HepG2 (cell line): ENCODE data around the gene NOS1AP. TPM values are rescaled to one million over a fixed set of nuclear protein-coding genes. Genes with fewer than 3 reads are reported as not detected.

ENCODE experiments used
- ATAC-seq: fragments of 200-7000 bp; cut with Tn5 transposase; 3 replicates; pipeline ENCODE4 v1.9.1; 2020; ENCODE audit warnings: mild to moderate bottlenecking, moderate library complexity
- BruUV-seq: library from RNA; stranded (reverse); fragments of 400-500 nt; replicated peaks from 2 replicates; lab custom pipeline; 2021; lab: Mats Ljungman, UMichigan
- CTCF ChIA-PET: fragments of 300-600 bp; formaldehyde crosslinking; extraction: SDS; loops from one replicate; lab custom pipeline; 2021; ENCODE audit warnings: low total read pairs, inconsistent platforms, low intra/inter-chr PET ratio; lab: Yijun Ruan, JAX
- POLR2A ChIA-PET: fragments of 350-600 bp; sonication (Branson Sonifier 250); formaldehyde crosslinking; loops from one replicate; lab custom pipeline; 2020; ENCODE audit warnings: antibody characterized with exemption, inconsistent platforms; lab: Yijun Ruan, JAX
- DNase-seq: peaks from one replicate; pipeline ENCODE4 v3.0.0-alpha.2; 2015; ENCODE audit warnings: low spot score
- FAIRE-seq: peaks from 3 replicates; lab custom pipeline; 2011; peaks lifted over from hg19 to GRCh38; lab: Jason Lieb, UNC
- H2AFZ ChIP-seq: one replicate; pipeline ENCODE4 v1.6.1; 2011; ENCODE audit warnings: low read length, inconsistent platforms
- H3K27ac ChIP-seq: fragments of 300-600 bp; 3 replicates; pipeline ENCODE4 v1.8.0; 2011; ENCODE audit warnings: mixed run types, mild to moderate bottlenecking, mixed read lengths, low read length, inconsistent platforms; ENCODE audit not compliant: insufficient read depth; ENCODE audit errors: extremely low read length
- H3K27me3 ChIP-seq, 2 experiments: fragments of 200-600 bp in 1 of 2; 2 replicates in 1 of 2; 3 replicates in 1 of 2; pipeline versions ENCODE4 v1.6.0 to v1.8.0; 2011; ENCODE audit warnings: low read length in 2 of 2, mild to moderate bottlenecking in 2 of 2, moderate library complexity in 2 of 2, inconsistent platforms in 1 of 2; ENCODE audit not compliant: insufficient read depth in 2 of 2, control insufficient read depth in 1 of 2
- H3K36me3 ChIP-seq, 2 experiments: fragments of 200-600 bp in 1 of 2; replicated peaks in 1 of 2; 2 replicates in 1 of 2; 3 replicates in 1 of 2; pipeline versions ENCODE4 v1.5.1 to v1.8.0; 2011; ENCODE audit warnings: low read length in 2 of 2, inconsistent platforms in 1 of 2; ENCODE audit not compliant: insufficient read depth in 2 of 2, control insufficient read depth in 1 of 2
- H3K4me1 ChIP-seq: 2 replicates; pipeline ENCODE4 v1.5.1; 2012; ENCODE audit warnings: low read length, inconsistent platforms; ENCODE audit not compliant: insufficient read depth
- H3K4me2 ChIP-seq: 2 replicates; pipeline ENCODE4 v1.6.0; 2011; ENCODE audit warnings: low read depth, low read length, inconsistent platforms
- H3K4me3 ChIP-seq, 3 experiments: fragments of 200-600 bp in 1 of 3; sonication (generic), shearing (Covaris generic) in 1 of 3; replicated peaks in 1 of 3; 2 replicates each; pipeline ENCODE4 v1.5.1; 2011 to 2016; ENCODE audit warnings: low read length in 3 of 3, inconsistent platforms in 2 of 3, low read depth in 2 of 3, mild to moderate bottlenecking in 2 of 3, control low read depth in 1 of 3, mixed read lengths in 1 of 3; ENCODE audit not compliant: insufficient read depth in 1 of 3
- H3K79me2 ChIP-seq: one replicate; pipeline ENCODE4 v1.6.1; 2011; ENCODE audit warnings: low read length, inconsistent platforms; ENCODE audit not compliant: insufficient read depth
- H3K9ac ChIP-seq: 2 replicates; pipeline ENCODE4 v1.6.0; 2011; ENCODE audit warnings: mild to moderate bottlenecking, low read depth, low read length, inconsistent platforms; ENCODE audit not compliant: insufficient read depth
- H3K9me3 ChIP-seq: 2 replicates; pipeline ENCODE4 v1.5.1; 2012; ENCODE audit warnings: mild to moderate bottlenecking, low read length
- H4K20me1 ChIP-seq: 2 replicates; pipeline ENCODE4 v1.6.0; 2011; ENCODE audit warnings: inconsistent platforms, mild to moderate bottlenecking, low read length, moderate library complexity; ENCODE audit not compliant: insufficient read depth
- FOXP1 ChIP-seq, 2 experiments: fragments of 450-650 bp in 1 of 2; IDR thresholded peaks; 2 replicates each; pipeline ENCODE4 v1.6.1; 2017 to 2018; ENCODE audit warnings: antibody characterized with exemption in 1 of 2
- POLR2G ChIP-seq: fragments of 200-400 bp; formaldehyde crosslinking; IDR thresholded peaks from 2 replicates; pipeline ENCODE4 v1.6.1; 2018; ENCODE audit warnings: mild to moderate bottlenecking, low read depth, low read length, moderate library complexity
- STAG1 ChIP-seq: sonication (generic); formaldehyde crosslinking; IDR thresholded peaks from 2 replicates; pipeline ENCODE4 v1.4.0; 2020; ENCODE audit warnings: missing genetic modification reagents
- U2AF1 ChIP-seq: fragments of 200-400 bp; formaldehyde crosslinking; optimal IDR thresholded peaks from 2 replicates; pipeline ENCODE3; 2017; ENCODE audit warnings: mild to moderate bottlenecking, low read depth, low read length
- YY1 ChIP-seq: IDR thresholded peaks from 2 replicates; pipeline ENCODE4 v1.6.1; 2011; ENCODE audit warnings: low read length, low read depth, moderate library complexity, mild to moderate bottlenecking; ENCODE audit not compliant: insufficient read depth, insufficient replicate concordance
- ZKSCAN1 ChIP-seq: fragments of 150-350 bp; IDR thresholded peaks from 2 replicates; pipeline ENCODE4 v1.6.1; 2014; ENCODE audit warnings: low read length
- ZNF160 ChIP-seq: sonication (generic); formaldehyde crosslinking; IDR thresholded peaks from 2 replicates; pipeline ENCODE4 v1.8.0; 2022; ENCODE audit warnings: mild to moderate bottlenecking, inconsistent platforms, missing genetic modification reagents
- ZNF558 ChIP-seq: sonication (generic); formaldehyde crosslinking; IDR thresholded peaks from 2 replicates; pipeline ENCODE4 v1.9.0; 2022; ENCODE audit warnings: mild to moderate bottlenecking, missing genetic modification reagents, borderline replicate concordance
- ZNF761 ChIP-seq: sonication (generic); formaldehyde crosslinking; conservative IDR thresholded peaks from 2 replicates; pipeline ENCODE4 v1.4.0; 2020; ENCODE audit warnings: mild to moderate bottlenecking, missing genetic modification reagents
- WGBS: methylation state at CpG from one replicate; pipeline ENCODE4 v1.1.6; 2017; ENCODE audit warnings: low lambda C conversion rate; 5-methylcytosine and 5-hydroxymethylcytosine counted together
- in situ Hi-C: cut with HindIII; loops from 2 replicates; pipeline ENCODE4 v1.10.0; 2017; ENCODE audit warnings: low pct_unique_long_range_greater_than_20kb; ENCODE audit not compliant: extremely low pct_ligation_motif_present
- intact Hi-C: fragments of 100-400 bp; cut with micrococcal nuclease; formaldehyde crosslinking; loops from one replicate; pipeline ENCODE4 v1.10.0; 2022; ENCODE audit not compliant: unreplicated experiment
- polyA plus RNA-seq, 8 experiments: library from polyadenylated mRNA; depleted of rRNA in 3 of 8; stranded (reverse) in 7 of 8; unstranded in 1 of 8; fragments of >200 nt; fragmentation: Illumina TruSeq in 4 of 8; extraction: Trizol in 4 of 8; gene quantifications; 2 replicates each; pipeline versions ENCODE4 v1.2.1 to v1.2.3, GENCODE V29; 2011 to 2016; ENCODE audit warnings: low read depth in 4 of 8, missing spikeins in 1 of 8, mixed read lengths in 1 of 8; ENCODE audit not compliant: insufficient read depth in 1 of 8
- total RNA-seq, 5 experiments: library from RNA; depleted of rRNA; stranded (reverse); fragments of >200 nt; fragmentation: Illumina TruSeq; extraction: Trizol; gene quantifications; 2 replicates each; pipeline ENCODE4 v1.2.3, GENCODE V29; 2016; ENCODE audit warnings: low read depth in 1 of 5
- TF ChIP-seq, protein P1 (sequence below): sonication (generic); formaldehyde crosslinking; conservative IDR thresholded peaks from 2 replicates; pipeline ENCODE4 v1.5.0; 2020; ENCODE audit warnings: missing genetic modification reagents

NOS1AP gene
- total and polyA plus RNA-seq, 2 of the 13 experiments (the other 11 are each of a cell fraction or from before 2014, with no cell fraction given): 2.0 to 3.3 TPM

DNA sequence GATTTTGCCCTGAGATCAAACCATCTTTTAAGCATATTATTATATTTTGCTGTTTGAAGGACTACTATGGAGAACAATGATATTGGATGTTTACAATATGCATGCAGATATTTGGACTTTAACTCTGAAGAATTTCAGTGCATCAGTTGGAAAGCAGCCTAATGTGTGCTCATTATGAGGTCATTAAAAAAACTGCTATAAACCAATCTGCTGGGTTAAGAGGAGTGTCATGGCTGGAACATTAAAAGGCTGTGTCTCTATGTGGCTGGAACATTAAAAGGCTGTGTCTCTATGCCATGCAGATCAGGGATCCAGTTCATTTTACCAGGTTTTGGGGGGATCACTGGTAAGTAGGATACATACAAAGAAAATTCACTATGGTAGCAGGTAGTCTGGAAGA lies 229.5 kb downstream of the NOS1AP start (continued):
- TF ChIP-seq ZNF761 (CRISPR knock-in tag): no peak

DNA sequence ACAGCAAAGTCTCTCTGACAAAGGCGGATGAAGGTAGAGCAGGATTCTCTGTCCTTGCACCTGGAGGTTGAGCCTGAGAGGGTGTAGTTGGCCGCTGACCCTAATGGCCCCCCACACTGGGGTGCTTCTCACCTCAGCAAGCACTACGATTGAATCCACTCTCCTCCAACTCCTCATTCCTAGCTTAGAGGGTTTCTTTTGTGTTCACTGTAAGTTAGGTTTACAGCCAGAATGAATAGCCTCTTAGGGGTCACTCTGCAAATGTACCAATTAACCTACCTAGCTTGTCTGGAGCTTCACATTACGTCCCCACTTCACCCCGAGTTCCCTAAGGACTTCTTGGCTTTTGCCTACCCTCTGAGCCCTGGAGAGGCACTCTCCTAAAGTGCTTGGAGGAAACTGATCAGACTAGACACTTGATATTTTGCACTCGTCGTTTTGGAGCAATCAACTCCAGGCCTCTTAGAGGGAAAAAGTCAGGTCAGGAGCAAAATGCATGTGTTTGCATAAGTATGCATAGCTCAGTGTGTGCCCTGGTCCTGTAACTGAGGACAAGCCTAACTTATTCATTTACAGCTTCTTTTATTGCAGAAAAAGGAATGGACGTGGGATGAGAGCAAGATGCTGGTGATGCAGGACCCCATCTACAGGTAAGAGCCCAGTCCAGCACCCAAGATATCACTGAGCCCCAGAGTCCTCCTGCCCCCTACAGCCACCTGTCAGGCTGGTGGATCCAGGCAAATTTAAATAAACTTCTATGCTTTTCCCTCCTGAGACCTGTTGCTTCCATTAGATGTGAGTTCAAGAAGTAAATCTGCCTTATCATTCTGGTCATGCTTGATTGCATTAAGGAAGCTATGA lies 230.8 kb downstream of the NOS1AP start:
- WGBS: 98% methylated on average over 8 of the region's 8 CpGs
- ChIA-PET POLR2A (no interaction called here), CTCF (no interaction called here)
- intact Hi-C loops (no loop called here), in situ Hi-C loops (no loop called here)
- H3K4me3 ChIP-seq: no peak overlapping the region
- H3K36me3 ChIP-seq: peaks cover 2 to 10% of the 10 kb centered on the region in 2 experiments; a peak in 1 of 5 replicates
- no peaks in the 10 kb centered on the region for H3K27me3 ChIP-seq
- H3K27ac ChIP-seq: no peak overlapping the region
- ATAC-seq (no peak; the same call in 2 of the 3 replicates), FAIRE-seq (no peak), DNase-seq (no peak)
- H2AFZ ChIP-seq: no peak overlapping the region
- H3K4me2 ChIP-seq: no peak overlapping the region
- BruUV-seq: no TSS peak
- H3K79me2 ChIP-seq: no peaks in the 10 kb centered on the region
- TF ChIP-seq STAG1 (CRISPR knock-in tag) (0 out of 2 replicates have a peak, but pooled peaks have one; percentile 5), U2AF1 (no peak)
- H4K20me1 ChIP-seq: no peaks in the 10 kb centered on the region
- no peaks in the 10 kb centered on the region for H3K4me1 ChIP-seq
- no peak overlapping the region for H3K9ac ChIP-seq
- H3K9me3 ChIP-seq: no peaks in the 10 kb centered on the region

DNA sequence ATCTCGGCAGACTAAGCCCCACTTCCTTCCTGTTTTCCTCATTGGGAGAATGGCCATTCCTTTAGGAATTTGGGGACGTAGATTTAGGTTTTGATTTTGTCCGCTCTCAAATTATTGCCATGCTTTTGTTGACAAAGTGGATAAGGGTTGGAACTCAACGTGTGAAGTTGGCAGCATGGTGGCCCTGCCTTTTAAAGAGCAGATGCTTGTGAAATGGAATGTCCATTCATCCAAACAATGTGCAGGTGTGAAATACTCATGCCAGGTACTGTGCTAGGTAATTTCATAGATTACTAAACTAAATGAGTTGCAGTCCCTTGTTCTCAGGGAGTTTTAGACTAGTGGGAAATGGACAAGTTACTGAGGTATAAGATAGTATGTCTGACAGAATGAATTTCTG lies 232.2 kb downstream of the NOS1AP start:
- Histone ChIP-seq H3K27ac (no peak overlapping the region), H3K27me3 (no peaks in the 10 kb centered on the region), H3K4me2 (no peak overlapping the region), H4K20me1 (no peaks in the 10 kb centered on the region), H3K9ac (no peak overlapping the region), H2AFZ (no peak overlapping the region), H3K79me2 (no peaks in the 10 kb centered on the region), H3K9me3 (no peaks in the 10 kb centered on the region), H3K4me3 (no peak overlapping the region), H3K4me1 (peaks cover 11% of the 10 kb centered on the region), H3K36me3 (peaks cover 2 to 10% of the 10 kb centered on the region in 2 experiments; a peak in 2 of 5 replicates)
- ChIA-PET POLR2A (no interaction called here), CTCF (no interaction called here)
- intact Hi-C loops: no loop called here
- ATAC-seq (no peak), DNase-seq (no peak), FAIRE-seq (no peak)
- in situ Hi-C loops: no loop called here
- WGBS: 98% methylated on average over 4 of the region's 4 CpGs
- BruUV-seq: no TSS peak
- TF ChIP-seq YY1 (no peak), POLR2G (no peak), ZNF558 (CRISPR knock-in tag) (no peak), ZNF160 (CRISPR knock-in tag) (no peak), ZKSCAN1 (no peak), FOXP1 (IDR thresholded peaks at IDR 0.05) (no peak), FOXP1 (CRISPR knock-in tag; IDR thresholded peaks at IDR 0.05) (no peak)
- TF ChIP-seq, protein P1, sequence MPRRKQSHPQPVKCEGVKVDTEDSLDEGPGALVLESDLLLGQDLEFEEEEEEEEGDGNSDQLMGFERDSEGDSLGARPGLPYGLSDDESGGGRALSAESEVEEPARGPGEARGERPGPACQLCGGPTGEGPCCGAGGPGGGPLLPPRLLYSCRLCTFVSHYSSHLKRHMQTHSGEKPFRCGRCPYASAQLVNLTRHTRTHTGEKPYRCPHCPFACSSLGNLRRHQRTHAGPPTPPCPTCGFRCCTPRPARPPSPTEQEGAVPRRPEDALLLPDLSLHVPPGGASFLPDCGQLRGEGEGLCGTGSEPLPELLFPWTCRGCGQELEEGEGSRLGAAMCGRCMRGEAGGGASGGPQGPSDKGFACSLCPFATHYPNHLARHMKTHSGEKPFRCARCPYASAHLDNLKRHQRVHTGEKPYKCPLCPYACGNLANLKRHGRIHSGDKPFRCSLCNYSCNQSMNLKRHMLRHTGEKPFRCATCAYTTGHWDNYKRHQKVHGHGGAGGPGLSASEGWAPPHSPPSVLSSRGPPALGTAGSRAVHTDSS (CRISPR knock-in tag): no peak
